Esophagus mucosa (tissue), 1 donor: ENCODE data around the gene HOXD10. TPM values are rescaled to one million over a fixed set of nuclear protein-coding genes. Genes with fewer than 3 reads are reported as not detected.

Source experiments
- ATAC-seq: fragments of 200-7000 bp; cut with Tn5 transposase; one replicate; pipeline ENCODE4 v1.9.1; 2020
- total RNA-seq: library from RNA; stranded (reverse); gene quantifications from one replicate; pipeline ENCODE4 v1.2.4, GENCODE V29; 2023
- donor health status: DM: yes; HTN: yes; CAD: no.

HOXD10 gene
- 0.24 TPM for total RNA-seq

GRCh38 chr2:176115883-176116813 is at the start of gene HOXD10:
Gene HOXD10 (plus strand): TSS chr2:176116778. CDS start chr2:176116834, 56 bp downstream.
- peak; percentile 67 for ATAC-seq

GRCh38 chr2:176067589-176068418 is 48.8 kb upstream of the HOXD10 start:
- no peak for ATAC-seq

- ATAC-seq: no peak
Observed at GRCh38 chr2:176068419-176068832, 48.2 kb upstream of the HOXD10 start.

- ATAC-seq: no peak
Observed at GRCh38 chr2:176071330-176072291, 45.0 kb upstream of the HOXD10 start.

GRCh38 chr2:176072292-176072669 is 44.3 kb upstream of the HOXD10 start:
- no peak for ATAC-seq

- ATAC-seq: no peak
Observed at GRCh38 chr2:176072951-176073904, 43.4 kb upstream of the HOXD10 start.

GRCh38 chr2:176074919-176075425 is 41.6 kb upstream of the HOXD10 start:
- no peak for ATAC-seq

- no peak for ATAC-seq
Observed at GRCh38 chr2:176075481-176075880, 41.1 kb upstream of the HOXD10 start.

GRCh38 chr2:176076063-176076462 is 40.5 kb upstream of the HOXD10 start:
- no peak for ATAC-seq

- no peak for ATAC-seq
Observed at GRCh38 chr2:176076796-176077195, 39.8 kb upstream of the HOXD10 start.

- ATAC-seq: no peak
Observed at GRCh38 chr2:176078541-176079284, 37.9 kb upstream of the HOXD10 start.

GRCh38 chr2:176079285-176079830 is 37.2 kb upstream of the HOXD10 start:
- ATAC-seq: no peak

- ATAC-seq: no peak
Observed at GRCh38 chr2:176079831-176080539, 36.6 kb upstream of the HOXD10 start.

- no peak for ATAC-seq
Observed at GRCh38 chr2:176080540-176081375, 35.8 kb upstream of the HOXD10 start.

- no peak for ATAC-seq
Observed at GRCh38 chr2:176081376-176081836, 35.2 kb upstream of the HOXD10 start.

GRCh38 chr2:176081837-176082524 is 34.6 kb upstream of the HOXD10 start:
- ATAC-seq: no peak

GRCh38 chr2:176082525-176082823 is 34.1 kb upstream of the HOXD10 start:
- no peak for ATAC-seq
